Ovary (tissue), 3 donors: Measurements from ENCODE around the gene TAGLN.

Source experiments
- CTCF ChIP-seq, 3 donors: fragments of 450-650 bp in 2 of 3; fragments of 200-600 bp in 1 of 3; IDR thresholded peaks; one replicate each; pipeline versions ENCODE4 v1.5.1 to v1.8.0; 2016 to 2022; ENCODE audit warnings: antibody characterized with exemption in 3 of 3, mild to moderate bottlenecking in 1 of 3
- EP300 ChIP-seq: sonication (generic); formaldehyde crosslinking; IDR thresholded peaks from one replicate; pipeline ENCODE4 v1.6.1; 2017; ENCODE audit warnings: antibody characterized with exemption
- POLR2A ChIP-seq: fragments of 450-650 bp; IDR thresholded peaks from one replicate; pipeline ENCODE4 v1.6.1; 2017; ENCODE audit warnings: antibody characterized with exemption, mild to moderate bottlenecking, moderate library complexity
- donor health status: DM: no; HTN: no; CAD: no.

GRCh38 chr11:117202386-117203068, 3.4 kb downstream of the TAGLN start:
- TF ChIP-seq CTCF (IDR thresholded peaks at IDR 0.05) (no peak), POLR2A (no peak), EP300 (no peak)
